Heart left ventricle (tissue), 13 donors: ENCODE measurements around the gene LIPT2.

Experiments used
- POLR2A ChIP-seq, 2 donors: fragments of 450-650 bp; IDR thresholded peaks; one replicate each; pipeline ENCODE4 v1.6.1; 2017; ENCODE audit warnings: antibody characterized with exemption in 2 of 2, mild to moderate bottlenecking in 2 of 2, moderate library complexity in 2 of 2
- TF ChIP-seq, protein P1 (sequence below), 12 donors: fragments of 200-600 bp; sonication (generic) in 4 of 12; IDR thresholded peaks; one replicate each; pipeline versions ENCODE4 v1.5.0 to v1.8.0; 2018 to 2022; ENCODE audit warnings: antibody characterized with exemption in 12 of 12, mild to moderate bottlenecking in 5 of 12
- donor health status: ischemic (EF 13 %, LVEDD 7.1; RV severe dilation, severe dysfunction).
- donor health status: DM: no; HTN: yes; CAD: no.
- donor health status: DM: no; HTN: no; CAD: no.
- donor health status: ischemic (EF 25% LVEDD 6.9; RV normal size, moderate dysfunction).
- donor health status: ischemic (EF 25% LVEDD 5.7; RV mildly dilated, moderate dysfunction).
- donor health status: ischemic (EF 35%, LVEDD 5.7; RV mildly dilated, moderate dysfunction).
- donor health status: nonischemic (EF 11% LVEDD 7.7; RV severe dilation, severe dysfunction).
- donor health status: DM: yes; HTN: yes; CAD: no.
- donor health status: PGD.
- donor health status: ischemic (EF 29% LVEDD 5.4; RV normal size, mild dysfunction).
- donor health status: nonischemic (EF 23%, LVEDD 6.1; RV moderate dilation, normal function).

DNA sequence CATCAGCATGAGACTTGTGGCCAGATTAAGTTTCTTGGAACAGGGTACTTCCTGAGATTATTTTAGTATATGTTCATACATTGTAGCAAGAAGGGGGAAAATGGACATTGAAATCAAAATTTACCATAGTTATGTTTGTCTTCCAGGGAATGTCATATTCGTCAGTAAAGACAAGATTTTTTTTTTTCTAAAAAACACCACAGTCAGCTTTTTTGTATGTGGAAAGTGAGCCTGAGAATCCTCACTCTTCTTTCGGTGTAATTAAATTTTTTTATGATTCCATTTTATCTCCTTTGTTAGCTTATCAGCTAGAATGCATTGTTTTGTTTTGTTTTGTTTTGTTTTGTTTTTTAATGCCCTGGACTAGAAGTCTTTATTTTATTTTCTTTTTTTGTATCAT lies 31.5 kb upstream of the LIPT2 start:
- TF ChIP-seq, protein P1, sequence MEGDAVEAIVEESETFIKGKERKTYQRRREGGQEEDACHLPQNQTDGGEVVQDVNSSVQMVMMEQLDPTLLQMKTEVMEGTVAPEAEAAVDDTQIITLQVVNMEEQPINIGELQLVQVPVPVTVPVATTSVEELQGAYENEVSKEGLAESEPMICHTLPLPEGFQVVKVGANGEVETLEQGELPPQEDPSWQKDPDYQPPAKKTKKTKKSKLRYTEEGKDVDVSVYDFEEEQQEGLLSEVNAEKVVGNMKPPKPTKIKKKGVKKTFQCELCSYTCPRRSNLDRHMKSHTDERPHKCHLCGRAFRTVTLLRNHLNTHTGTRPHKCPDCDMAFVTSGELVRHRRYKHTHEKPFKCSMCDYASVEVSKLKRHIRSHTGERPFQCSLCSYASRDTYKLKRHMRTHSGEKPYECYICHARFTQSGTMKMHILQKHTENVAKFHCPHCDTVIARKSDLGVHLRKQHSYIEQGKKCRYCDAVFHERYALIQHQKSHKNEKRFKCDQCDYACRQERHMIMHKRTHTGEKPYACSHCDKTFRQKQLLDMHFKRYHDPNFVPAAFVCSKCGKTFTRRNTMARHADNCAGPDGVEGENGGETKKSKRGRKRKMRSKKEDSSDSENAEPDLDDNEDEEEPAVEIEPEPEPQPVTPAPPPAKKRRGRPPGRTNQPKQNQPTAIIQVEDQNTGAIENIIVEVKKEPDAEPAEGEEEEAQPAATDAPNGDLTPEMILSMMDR (IDR thresholded peaks at IDR 0.05): no peak
- TF ChIP-seq POLR2A (IDR thresholded peaks at IDR 0.05): no peak
